ENCODE results near the gene RCE1. TPM values are rescaled to one million over a fixed set of nuclear protein-coding genes. Genes with fewer than 3 reads are reported as not detected.

Gene RCE1
- total RNA-seq, 2 donors from 2014 or later = 27.1 to 50.0 TPM

- TF ChIP-seq POLR2AphosphoS5 (IDR thresholded peaks at IDR 0.05) = no peak
- TF ChIP-seq CTCF (IDR thresholded peaks at IDR 0.05) = no peak
- TF ChIP-seq POLR2A (IDR thresholded peaks at IDR 0.05) = no peak
- intact Hi-C loops (cut with DNase I) = no loop called here
- H3K27me3 ChIP-seq (replicated peaks; ENCODE audit: insufficient read depth) = no peaks in the 10 kb centered on the region
- 94% methylated on average over 4 of the region's 4 CpGs for WGBS
- H3K9me3 ChIP-seq = no peaks in the 10 kb centered on the region
- H3K4me3 ChIP-seq = no peak overlapping the region
- no peaks in the 10 kb centered on the region for H3K4me1 ChIP-seq (replicated peaks)
- no peak overlapping the region for H3K27ac ChIP-seq
- H3K36me3 ChIP-seq = no peaks in the 10 kb centered on the region
- no peak for DNase-seq (ENCODE audit: low spot score)
Measured at GRCh38 chr11:66851239-66851596, 8.0 kb downstream of the RCE1 start.

- DNase-seq (ENCODE audit: low spot score) = no peak
- Histone ChIP-seq H3K27me3 (replicated peaks; ENCODE audit: insufficient read depth) (no peaks in the 10 kb centered on the region), H3K36me3 (no peaks in the 10 kb centered on the region), H3K9me3 (no peaks in the 10 kb centered on the region), H3K4me1 (replicated peaks) (no peaks in the 10 kb centered on the region), H3K4me3 (no peak overlapping the region), H3K27ac (no peak overlapping the region)
- no peak for TF ChIP-seq CTCF (IDR thresholded peaks at IDR 0.05)
- no peak for TF ChIP-seq POLR2A (IDR thresholded peaks at IDR 0.05)
- no peak for TF ChIP-seq POLR2AphosphoS5 (IDR thresholded peaks at IDR 0.05)
- WGBS = 80% methylated on average over 26 of the region's 26 CpGs
- intact Hi-C loops (cut with DNase I) = no loop called here
Measured at GRCh38 chr11:66851698-66852465, 8.6 kb downstream of the RCE1 start.

GRCh38 chr11:66852466-66853241, 9.4 kb downstream of the RCE1 start:
- 90% methylated on average over 26 of the region's 26 CpGs for WGBS
- no peak overlapping the region for H3K27ac ChIP-seq
- intact Hi-C loops (cut with DNase I) = no loop called here
- H3K27me3 ChIP-seq (replicated peaks; ENCODE audit: insufficient read depth) = no peaks in the 10 kb centered on the region
- H3K4me1 ChIP-seq (replicated peaks) = no peaks in the 10 kb centered on the region
- DNase-seq (ENCODE audit: low spot score) = no peak
- H3K9me3 ChIP-seq = no peaks in the 10 kb centered on the region
- TF ChIP-seq POLR2A (IDR thresholded peaks at IDR 0.05) (no peak), POLR2AphosphoS5 (IDR thresholded peaks at IDR 0.05) (no peak), CTCF (IDR thresholded peaks at IDR 0.05) (no peak)
- no peaks in the 10 kb centered on the region for H3K36me3 ChIP-seq
- no peak overlapping the region for H3K4me3 ChIP-seq

GRCh38 chr11:66853242-66854229, 10.3 kb downstream of the RCE1 start:
- Histone ChIP-seq H3K27ac (no peak overlapping the region), H3K4me1 (replicated peaks) (no peaks in the 10 kb centered on the region), H3K27me3 (replicated peaks; ENCODE audit: insufficient read depth) (no peaks in the 10 kb centered on the region), H3K9me3 (no peaks in the 10 kb centered on the region), H3K36me3 (no peaks in the 10 kb centered on the region), H3K4me3 (no peak overlapping the region)
- WGBS = 87% methylated on average over 26 of the region's 26 CpGs
- DNase-seq (ENCODE audit: low spot score) = no peak
- TF ChIP-seq CTCF (IDR thresholded peaks at IDR 0.05) = no peak
- intact Hi-C loops (cut with DNase I) = no loop called here
